ENCODE data around the gene KRTAP19-5. TPM values are rescaled to one million over a fixed set of nuclear protein-coding genes. Genes with fewer than 3 reads are reported as not detected.
"Not testable (repeated sequence)": the region's sequence is repeated elsewhere in the genome, so short reads cannot be mapped to it uniquely, and the experiment has no call there.

KRTAP19-5 gene
- not detected in 2 replicates for total RNA-seq (2014; rRNA removed; shearing (Covaris generic))
- not detected in 2 replicates for polyA plus RNA-seq (2014; cell fraction: nucleus; rRNA removed)

DNA sequence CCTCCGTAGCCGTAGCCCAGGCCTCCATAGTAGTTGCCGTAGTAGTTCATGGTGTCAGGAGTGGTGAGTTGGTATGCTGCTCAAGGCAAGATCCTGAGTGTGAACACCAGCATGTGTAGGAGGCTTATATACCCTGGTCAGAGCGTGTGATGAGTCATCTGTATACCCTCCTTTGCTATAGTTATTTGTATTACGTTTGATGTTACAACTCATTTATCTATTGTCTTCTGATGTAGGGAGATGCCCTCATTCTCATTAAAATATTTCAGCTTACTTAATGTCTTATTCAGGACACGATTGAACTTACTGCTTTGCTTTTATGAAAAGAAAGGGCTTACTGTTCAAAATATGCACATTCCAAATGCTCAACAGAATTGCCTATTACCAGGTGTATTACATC lies at the start of gene KRTAP19-5:
Gene KRTAP19-5 (minus strand): TSS at position 101 of the 400 bp plus-strand sequence. CDS start 51 bp downstream, at position 50.
- DNase-seq (ENCODE audit: extremely low read depth, low read depth): no peak

DNA sequence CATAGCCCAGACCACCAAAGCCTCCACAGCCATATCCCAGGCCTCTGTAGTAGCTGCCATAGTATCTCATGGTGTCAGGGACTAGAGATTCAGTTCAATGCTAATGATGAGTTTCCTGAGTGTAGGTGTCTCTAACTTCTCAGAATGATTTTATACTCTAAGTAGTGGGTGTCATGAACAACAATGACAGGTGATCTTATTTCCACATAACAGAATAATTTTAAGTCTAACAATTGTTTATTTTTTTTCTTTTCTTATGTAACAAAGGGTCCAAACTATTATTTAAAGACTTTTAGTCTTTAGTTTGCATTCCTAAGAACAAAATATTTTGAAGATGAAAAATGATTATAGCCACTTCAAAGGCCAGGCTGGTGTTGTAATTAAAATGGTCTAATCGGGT lies 39.8 kb upstream of the KRTAP19-5 start, which contains the start of gene KRTAP19-6:
Gene KRTAP19-6 (minus strand): TSS at position 101 of the 400 bp plus-strand sequence. CDS start 31 bp downstream, at position 70.
- DNase-seq (ENCODE audit: extremely low read depth, low read depth): no peak

DNA sequence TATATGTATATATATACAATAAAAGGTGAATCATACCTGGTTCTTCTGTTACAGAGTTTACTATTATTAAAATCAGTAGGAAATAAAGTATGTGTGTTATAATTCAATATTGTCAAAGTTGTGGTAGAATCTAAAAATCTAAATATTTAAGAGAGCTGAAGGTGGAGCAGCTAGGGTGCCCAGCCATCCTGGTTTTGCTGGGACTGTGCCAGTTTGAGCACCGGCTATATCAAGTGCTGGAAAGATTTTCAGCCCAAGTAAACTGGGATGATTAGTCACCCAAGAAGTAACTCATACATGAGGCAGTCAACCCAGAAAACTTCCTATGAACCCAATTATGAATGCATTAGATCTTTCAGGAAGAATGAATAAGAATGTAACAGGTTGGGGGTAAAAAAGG lies 16.9 kb upstream of the KRTAP19-5 start:
- no peak for DNase-seq (ENCODE audit: extremely low read depth, low read depth)

DNA sequence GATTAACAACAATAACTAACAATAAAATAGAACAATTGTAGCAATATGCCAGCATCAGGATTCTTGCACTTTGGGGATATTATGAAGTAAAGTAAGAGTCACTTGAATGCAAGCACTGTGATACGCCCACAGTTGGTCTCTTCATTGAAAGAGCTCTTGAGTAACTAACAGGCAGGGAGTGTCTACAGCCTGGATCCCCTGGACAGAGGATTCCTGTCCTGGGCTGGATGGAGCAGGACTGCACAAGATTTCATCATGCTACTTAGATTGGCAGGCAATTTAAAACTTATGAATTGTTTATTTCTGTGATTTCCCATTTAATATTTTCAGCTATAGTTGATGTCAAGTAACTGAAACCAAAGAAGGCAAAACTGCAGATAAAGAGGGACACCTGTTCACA lies 13.7 kb upstream of the KRTAP19-5 start:
- DNase-seq (ENCODE audit: extremely low read depth, low read depth): no peak

DNA sequence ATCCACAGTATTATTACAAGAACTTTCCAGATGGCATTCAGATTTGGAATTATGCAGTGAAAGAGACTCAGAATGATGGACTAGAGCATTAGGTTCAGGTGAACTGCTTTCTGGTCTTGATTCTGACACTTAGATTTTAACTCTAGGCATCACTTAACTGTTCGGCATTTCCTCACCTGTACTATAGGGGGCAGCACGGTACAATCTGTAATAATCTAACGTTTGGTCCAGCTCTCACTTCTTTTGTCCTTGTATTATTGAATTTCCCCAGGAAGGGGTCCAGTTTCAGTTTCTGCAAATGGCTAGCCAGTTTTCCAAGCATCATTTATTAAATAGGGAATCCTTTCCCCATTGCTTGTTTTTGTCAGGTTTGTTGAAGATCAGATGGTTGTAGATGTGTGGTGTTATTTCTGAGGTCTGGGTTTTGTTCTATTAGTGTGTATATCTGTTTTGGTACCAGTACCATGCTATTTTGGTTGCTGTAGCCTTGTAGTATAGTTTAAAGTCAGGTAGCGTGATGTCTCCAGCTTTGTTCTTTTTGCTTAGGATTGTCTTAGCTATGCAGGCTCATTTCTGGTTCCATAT lies 3.8 kb upstream of the KRTAP19-5 start:
- DNase-seq (ENCODE audit: extremely low read depth, low read depth): not testable (repeated sequence)

DNA sequence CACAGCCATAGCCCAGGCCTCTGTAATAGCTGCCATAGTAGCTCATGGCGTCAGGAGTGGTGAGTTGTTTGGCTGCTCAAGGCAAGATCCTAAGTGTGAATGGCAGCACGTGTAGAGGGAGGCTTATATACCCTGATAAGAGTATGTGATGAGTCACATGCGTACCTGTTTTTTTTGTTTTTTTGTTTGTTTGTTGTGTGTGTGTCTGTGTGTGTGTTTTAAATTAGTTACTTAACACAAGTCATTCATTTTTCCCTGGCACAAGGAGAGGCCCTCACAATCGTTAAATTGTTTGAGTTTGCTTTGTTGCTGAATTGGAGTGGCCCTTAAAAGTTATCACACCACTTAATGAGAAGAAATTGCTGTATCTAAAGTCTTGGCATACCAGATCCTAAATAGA lies 4.9 kb downstream of the KRTAP19-5 start, which contains the start of gene KRTAP19-4:
Gene KRTAP19-4 (minus strand): TSS at position 101 of the 400 bp plus-strand sequence. CDS start 55 bp downstream, at position 46.
- DNase-seq (ENCODE audit: extremely low read depth, low read depth): no peak

DNA sequence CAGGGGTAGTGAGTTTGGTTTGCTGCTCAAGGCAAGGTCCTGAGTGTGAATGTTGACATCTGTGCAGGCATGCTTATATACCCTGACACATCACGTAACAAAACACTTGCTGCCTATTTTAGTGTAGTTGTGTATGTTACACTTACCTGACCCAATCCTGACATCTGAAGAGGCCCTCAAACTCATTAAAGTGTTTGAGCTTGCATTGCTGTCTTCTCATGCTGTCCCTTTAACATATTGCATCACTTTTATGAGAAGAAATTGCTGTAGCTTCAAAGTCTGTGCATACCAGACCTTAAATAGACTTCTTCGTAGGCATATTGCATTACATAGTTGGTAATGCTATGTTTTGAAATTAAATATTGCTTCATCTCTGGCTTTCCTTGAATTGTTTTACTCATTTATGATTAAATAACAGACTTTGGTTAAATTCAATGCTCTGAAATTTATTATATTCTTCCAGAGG lies 9.9 kb downstream of the KRTAP19-5 start, which contains the start of gene KRTAP19-3:
Gene KRTAP19-3 (minus strand): TSS at position 51 of the 466 bp plus-strand sequence. CDS start 56 bp downstream, outside the sequence.
- no peak for DNase-seq (ENCODE audit: extremely low read depth, low read depth)

DNA sequence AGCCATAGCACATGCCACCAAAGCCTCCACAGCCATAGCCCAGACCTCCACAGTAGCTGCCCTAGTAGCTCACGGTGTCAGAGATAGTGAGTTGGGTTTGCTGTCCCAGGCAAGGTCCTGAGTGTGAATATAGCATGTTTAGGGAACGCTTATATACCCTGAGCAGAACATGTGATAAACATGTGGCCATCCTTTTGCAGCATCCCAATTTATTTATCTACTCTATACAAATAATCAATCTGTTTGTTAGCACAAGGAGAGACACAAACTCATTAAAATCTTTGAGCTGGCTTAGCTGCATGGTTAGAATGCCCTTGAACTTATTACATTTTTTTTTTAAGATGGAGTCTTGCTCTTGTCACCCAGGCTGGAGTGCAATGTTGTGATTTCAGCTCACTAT lies 14.6 kb downstream of the KRTAP19-5 start, which contains the start of gene KRTAP19-2:
Gene KRTAP19-2 (minus strand): TSS at position 101 of the 400 bp plus-strand sequence. CDS start 88 bp downstream, at position 13.
- no peak for DNase-seq (ENCODE audit: extremely low read depth, low read depth)

DNA sequence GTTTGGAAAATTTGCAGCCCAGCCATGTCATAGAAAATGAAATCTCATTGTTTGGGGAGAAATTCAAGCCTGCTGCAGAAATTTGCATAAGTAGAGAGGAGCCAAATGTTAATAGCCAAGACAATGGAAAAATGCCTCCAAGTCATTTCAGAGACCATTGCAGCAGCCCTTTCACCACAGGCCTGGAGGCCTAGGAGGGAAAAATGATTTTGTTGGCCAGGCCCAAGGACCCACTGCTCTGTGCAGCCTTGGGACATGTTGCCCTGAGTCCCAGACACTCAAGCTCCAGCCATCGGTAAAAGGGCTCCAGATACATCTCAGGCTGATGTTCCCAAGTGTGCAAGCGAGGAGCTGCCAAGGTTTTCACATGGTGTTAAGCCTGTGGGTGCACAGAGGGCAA lies 15.8 kb downstream of the KRTAP19-5 start:
- DNase-seq (ENCODE audit: extremely low read depth, low read depth): no peak

DNA sequence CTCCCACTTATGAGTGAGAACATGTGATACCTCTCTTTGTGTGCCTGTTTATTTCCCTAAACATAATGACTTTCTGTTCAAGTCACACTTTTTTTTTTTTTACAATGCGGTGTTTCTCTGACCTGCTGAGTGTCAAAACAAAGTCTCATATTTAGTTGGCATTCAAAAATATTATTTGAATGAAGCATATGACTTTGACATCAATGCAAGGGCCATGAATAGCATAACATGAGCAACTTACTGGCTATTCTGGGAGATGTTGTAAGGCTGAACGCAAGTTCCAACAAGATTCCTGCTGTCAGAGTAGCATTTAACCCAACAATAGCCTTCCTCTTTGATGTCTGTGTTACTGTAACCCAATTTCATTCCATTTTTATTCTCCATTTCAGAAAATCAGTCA lies 19.8 kb downstream of the KRTAP19-5 start:
- no peak for DNase-seq (ENCODE audit: extremely low read depth, low read depth)

DNA sequence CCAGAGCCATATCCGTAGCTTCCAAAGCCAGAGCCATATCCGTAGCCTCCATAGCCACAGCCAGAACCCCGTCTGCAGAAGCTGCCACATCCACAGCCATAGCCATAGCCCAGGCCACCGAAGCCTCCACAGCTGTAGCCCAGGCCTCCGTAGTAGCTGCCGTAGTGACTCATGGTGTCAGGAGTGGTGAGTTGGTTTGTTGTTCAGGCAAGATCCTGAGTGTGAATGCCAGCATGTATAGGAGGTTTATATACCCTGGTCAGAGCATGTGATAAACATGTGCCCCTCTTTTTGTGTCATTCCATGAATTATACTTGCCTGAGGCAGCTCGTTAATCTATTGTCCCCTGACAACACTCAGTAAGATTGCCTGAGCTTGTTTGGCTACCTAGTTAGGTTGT lies 21.8 kb downstream of the KRTAP19-5 start, which contains the start of gene KRTAP19-1:
Gene KRTAP19-1 (minus strand): TSS at position 223 of the 400 bp plus-strand sequence. CDS start 50 bp downstream, at position 173.
- DNase-seq (ENCODE audit: extremely low read depth, low read depth): no peak

DNA sequence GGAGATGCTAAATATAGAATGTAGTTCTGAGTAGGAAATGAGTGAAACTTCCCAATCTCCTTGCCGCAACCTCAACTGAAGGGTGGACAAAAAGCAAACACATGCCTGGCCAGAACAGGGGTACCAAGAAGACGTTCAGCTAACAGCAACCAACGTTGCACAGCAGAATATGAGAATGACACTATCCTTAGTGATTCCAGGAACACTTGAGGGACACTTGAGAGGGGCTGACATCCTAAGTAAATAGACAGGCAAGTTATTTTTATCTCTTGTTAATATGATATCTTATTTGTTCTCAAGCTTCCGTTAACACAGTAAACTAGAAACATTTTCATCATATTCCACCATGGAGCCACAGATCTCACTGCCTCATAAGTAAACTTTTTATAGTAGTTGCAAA lies 22.7 kb downstream of the KRTAP19-5 start:
- no peak for DNase-seq (ENCODE audit: extremely low read depth, low read depth)

DNA sequence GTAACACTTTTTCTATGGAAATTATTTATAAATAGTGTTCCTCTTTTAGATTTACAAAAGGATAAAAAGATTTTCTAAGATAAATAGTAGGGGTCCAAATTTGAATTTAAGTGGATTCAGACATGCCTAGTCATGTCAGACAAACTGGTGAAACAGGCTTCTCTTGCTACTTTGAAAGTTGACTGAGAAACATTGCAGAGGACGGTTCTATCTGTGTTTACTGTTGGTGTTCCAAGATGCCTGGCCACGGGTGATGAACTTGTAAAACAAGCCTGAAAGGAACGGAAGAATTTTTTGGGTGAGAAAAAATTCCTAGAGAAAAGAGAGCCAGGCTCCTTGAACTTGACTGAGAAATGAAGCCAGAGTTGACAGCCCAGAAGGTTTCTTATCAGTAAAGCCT lies 23.9 kb downstream of the KRTAP19-5 start:
- no peak for DNase-seq (ENCODE audit: extremely low read depth, low read depth)

DNA sequence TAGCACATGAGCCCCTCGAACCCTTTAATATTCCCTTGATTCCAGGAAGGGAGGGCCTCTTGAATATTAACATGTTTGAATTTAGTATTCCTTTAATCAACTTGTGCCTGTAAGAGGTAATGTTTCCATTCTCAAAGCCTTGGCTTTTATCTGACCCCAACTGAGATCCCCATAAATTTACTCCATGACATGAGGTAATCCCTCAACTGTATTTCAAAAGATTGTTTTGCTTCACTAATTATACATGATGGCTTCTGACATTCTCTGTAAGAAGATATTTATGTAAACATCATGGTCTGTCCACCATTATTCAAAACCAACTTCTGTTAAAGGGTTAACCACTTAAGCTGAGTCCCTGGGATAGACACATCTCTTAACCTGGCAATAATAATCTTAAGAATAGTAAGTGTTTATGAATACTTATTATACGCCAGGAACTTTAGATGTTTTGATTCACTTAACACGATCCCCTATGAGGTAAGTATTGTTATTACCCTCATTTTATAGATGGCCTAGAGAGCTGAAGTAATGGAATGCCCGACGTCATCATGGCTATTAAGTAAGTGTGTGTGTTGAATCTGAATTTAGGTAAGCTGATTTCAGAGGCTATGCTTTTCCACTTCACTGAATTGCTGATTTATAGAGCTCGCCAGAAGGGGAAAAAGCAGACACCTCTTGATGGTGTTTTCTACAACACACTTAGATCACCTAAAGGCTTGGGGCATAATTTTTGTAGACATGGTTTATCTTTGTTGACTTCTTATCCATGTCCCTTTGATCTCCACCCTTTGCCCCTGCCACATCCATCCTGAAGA lies 32.8 kb downstream of the KRTAP19-5 start:
- DNase-seq (ENCODE audit: extremely low read depth, low read depth): no peak

DNA sequence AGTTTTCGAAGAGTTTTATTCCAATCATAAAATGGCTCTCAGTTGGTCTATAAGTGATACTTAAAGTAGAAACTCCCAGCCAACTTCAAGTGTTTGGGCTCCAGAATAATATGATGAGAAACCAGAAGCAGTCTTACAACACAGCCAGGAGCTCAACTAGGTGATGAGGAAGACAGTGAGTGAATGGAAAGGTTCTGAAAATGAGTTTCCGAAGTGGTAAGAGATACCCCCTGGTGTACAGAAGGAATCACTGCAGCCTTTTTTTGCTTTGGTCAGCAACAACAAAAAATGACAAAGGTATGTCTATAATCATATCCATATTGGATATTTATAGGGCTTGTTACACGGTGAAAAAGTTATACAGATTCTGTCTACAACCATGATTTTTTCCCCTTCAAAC lies 38.2 kb downstream of the KRTAP19-5 start:
- peak; percentile 5 for DNase-seq (ENCODE audit: extremely low read depth, low read depth)

Small RNA genes within 50 kb of the gene (small RNA-seq; reads per million reads assigned to genes)
- gene AP000567.1: 0 reads per million in 2 experiments
- 0 reads per million in 2 experiments for gene KRTAP19-10P
- 0 reads per million in 2 experiments for gene KRTAP19-11P
- 0 reads per million in 2 experiments for gene KRTAP19-9P

Other genes with a start within 250 kb of the KRTAP19-5 start
- gene KRTAP24-1, start 219.2 kb downstream of the KRTAP19-5 start, total RNA-seq (2014; rRNA removed; shearing (Covaris generic)): not detected in 2 replicates
- gene KRTAP25-1, start 212.6 kb downstream of the KRTAP19-5 start, total RNA-seq (2014; rRNA removed; shearing (Covaris generic)): not detected in 2 replicates
- not detected in 2 replicates for gene KRTAP26-1, start 181.8 kb downstream of the KRTAP19-5 start, total RNA-seq (2014; rRNA removed; shearing (Covaris generic))
- not detected in 2 replicates for gene KRTAP27-1, start 164.4 kb downstream of the KRTAP19-5 start, total RNA-seq (2014; rRNA removed; shearing (Covaris generic))
- gene KRTAP23-1, start 153.5 kb downstream of the KRTAP19-5 start, total RNA-seq (2014; rRNA removed; shearing (Covaris generic)): not detected in 2 replicates
- not detected in 2 replicates for gene KRTAP13-2, start 129.9 kb downstream of the KRTAP19-5 start, total RNA-seq (2014; rRNA removed; shearing (Covaris generic))
- not detected in 2 replicates for gene KRTAP13-1, start 106.1 kb downstream of the KRTAP19-5 start, total RNA-seq (2014; rRNA removed; shearing (Covaris generic))
- gene KRTAP13-3, start 76.2 kb downstream of the KRTAP19-5 start, total RNA-seq (2014; rRNA removed; shearing (Covaris generic)): not detected in 2 replicates
- not detected in 2 replicates for gene KRTAP13-4, start 71.9 kb downstream of the KRTAP19-5 start, total RNA-seq (2014; rRNA removed; shearing (Covaris generic))
- not detected in 2 replicates for gene KRTAP15-1, start 61.9 kb downstream of the KRTAP19-5 start, total RNA-seq (2014; rRNA removed; shearing (Covaris generic))
- not detected in 2 replicates for gene KRTAP19-1, start 21.8 kb downstream of the KRTAP19-5 start, total RNA-seq (2014; rRNA removed; shearing (Covaris generic))
- gene KRTAP19-2, start 14.7 kb downstream of the KRTAP19-5 start, total RNA-seq (2014; rRNA removed; shearing (Covaris generic)): not detected in 2 replicates
- not detected in 2 replicates for gene KRTAP19-3, start 10.1 kb downstream of the KRTAP19-5 start, total RNA-seq (2014; rRNA removed; shearing (Covaris generic))
- not detected in 2 replicates for gene KRTAP19-4, start 5.0 kb downstream of the KRTAP19-5 start, total RNA-seq (2014; rRNA removed; shearing (Covaris generic))
- gene KRTAP19-6, start 39.7 kb upstream of the KRTAP19-5 start, total RNA-seq (2014; rRNA removed; shearing (Covaris generic)): not detected in 2 replicates
- gene KRTAP19-7, start 59.2 kb upstream of the KRTAP19-5 start, total RNA-seq (2014; rRNA removed; shearing (Covaris generic)): not detected in 2 replicates
- not detected in 2 replicates for gene KRTAP22-2, start 88.3 kb upstream of the KRTAP19-5 start, total RNA-seq (2014; rRNA removed; shearing (Covaris generic))
- not detected in 2 replicates for gene KRTAP6-3, start 90.3 kb upstream of the KRTAP19-5 start, total RNA-seq (2014; rRNA removed; shearing (Covaris generic))
- gene KRTAP6-2, start 96.8 kb upstream of the KRTAP19-5 start, total RNA-seq (2014; rRNA removed; shearing (Covaris generic)): not detected in 2 replicates
- gene KRTAP22-1, start 98.9 kb upstream of the KRTAP19-5 start, total RNA-seq (2014; rRNA removed; shearing (Covaris generic)): not detected in 2 replicates
- not detected in 2 replicates for gene KRTAP6-1, start 111.8 kb upstream of the KRTAP19-5 start, total RNA-seq (2014; rRNA removed; shearing (Covaris generic))
- not detected in 2 replicates for gene KRTAP20-1, start 114.3 kb upstream of the KRTAP19-5 start, total RNA-seq (2014; rRNA removed; shearing (Covaris generic))
- gene KRTAP20-4, start 118.5 kb upstream of the KRTAP19-5 start, total RNA-seq (2014; rRNA removed; shearing (Covaris generic)): not detected in 2 replicates
- gene KRTAP20-2, start 133.1 kb upstream of the KRTAP19-5 start, total RNA-seq (2014; rRNA removed; shearing (Covaris generic)): not detected in 2 replicates
- not detected in 2 replicates for gene KRTAP20-3, start 140.7 kb upstream of the KRTAP19-5 start, total RNA-seq (2014; rRNA removed; shearing (Covaris generic))
- gene KRTAP21-3, start 216.6 kb upstream of the KRTAP19-5 start, total RNA-seq (2014; rRNA removed; shearing (Covaris generic)): not detected in 2 replicates
- not detected in 2 replicates for gene KRTAP21-2, start 245.1 kb upstream of the KRTAP19-5 start, total RNA-seq (2014; rRNA removed; shearing (Covaris generic))

Data from NCI-H460 (cell line).